NCI-H2029 (cell line): ENCODE results near the gene MS4A10.

Experiments
- DNase-seq: peaks from one replicate; lab custom pipeline; 2025; lab: John Stamatoyannopoulos, UW

MS4A10 gene

GRCh38 chr11:60849641-60850520, 64.7 kb downstream of the MS4A10 start:
- no peak for DNase-seq
